Choroid plexus epithelial cell (primary cell): ENCODE data around the gene NFIC.

ENCODE experiments used
- DNase-seq: peaks from one replicate; pipeline ENCODE4 v3.0.0-alpha.2; 2010; ENCODE audit warnings: low read depth
- H3K4me3 ChIP-seq: 2 replicates; pipeline ENCODE4 v1.5.1; 2011; ENCODE audit warnings: low read depth, mild to moderate bottlenecking, control low read depth, low read length, moderate library complexity
- TF ChIP-seq, protein P1 (sequence below): conservative IDR thresholded peaks from 2 replicates; pipeline ENCODE4 v1.5.1; 2011; ENCODE audit warnings: low read depth, mild to moderate bottlenecking, control low read depth, inconsistent platforms, low read length, moderate library complexity

Gene NFIC

DNA sequence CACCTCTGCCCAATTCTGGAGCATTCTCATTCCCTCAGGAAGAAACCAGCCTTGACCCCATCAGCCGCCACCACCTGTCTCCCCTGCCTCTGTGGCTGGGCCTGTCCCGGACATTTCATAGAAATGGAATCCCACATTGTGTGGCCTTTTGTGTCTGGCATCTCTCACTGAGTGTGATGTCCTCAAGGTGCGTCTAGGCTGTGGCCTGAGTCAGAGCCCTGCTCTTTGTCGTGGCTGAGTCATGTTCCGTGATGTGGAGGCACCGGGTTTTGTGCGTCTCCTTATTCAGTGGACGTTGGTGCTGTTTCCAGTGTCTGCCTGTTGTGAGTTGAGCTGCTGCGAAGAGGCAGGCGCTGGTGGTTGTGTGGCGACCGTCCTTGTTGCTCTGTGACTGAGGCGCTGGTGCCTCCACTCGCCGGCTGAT is 143.2 kb downstream of the NFIC start:
- H3K4me3 ChIP-seq, result no peak overlapping the region
- TF ChIP-seq, protein P1, sequence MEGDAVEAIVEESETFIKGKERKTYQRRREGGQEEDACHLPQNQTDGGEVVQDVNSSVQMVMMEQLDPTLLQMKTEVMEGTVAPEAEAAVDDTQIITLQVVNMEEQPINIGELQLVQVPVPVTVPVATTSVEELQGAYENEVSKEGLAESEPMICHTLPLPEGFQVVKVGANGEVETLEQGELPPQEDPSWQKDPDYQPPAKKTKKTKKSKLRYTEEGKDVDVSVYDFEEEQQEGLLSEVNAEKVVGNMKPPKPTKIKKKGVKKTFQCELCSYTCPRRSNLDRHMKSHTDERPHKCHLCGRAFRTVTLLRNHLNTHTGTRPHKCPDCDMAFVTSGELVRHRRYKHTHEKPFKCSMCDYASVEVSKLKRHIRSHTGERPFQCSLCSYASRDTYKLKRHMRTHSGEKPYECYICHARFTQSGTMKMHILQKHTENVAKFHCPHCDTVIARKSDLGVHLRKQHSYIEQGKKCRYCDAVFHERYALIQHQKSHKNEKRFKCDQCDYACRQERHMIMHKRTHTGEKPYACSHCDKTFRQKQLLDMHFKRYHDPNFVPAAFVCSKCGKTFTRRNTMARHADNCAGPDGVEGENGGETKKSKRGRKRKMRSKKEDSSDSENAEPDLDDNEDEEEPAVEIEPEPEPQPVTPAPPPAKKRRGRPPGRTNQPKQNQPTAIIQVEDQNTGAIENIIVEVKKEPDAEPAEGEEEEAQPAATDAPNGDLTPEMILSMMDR, result no peak
- peak; percentile 29 for DNase-seq

DNA sequence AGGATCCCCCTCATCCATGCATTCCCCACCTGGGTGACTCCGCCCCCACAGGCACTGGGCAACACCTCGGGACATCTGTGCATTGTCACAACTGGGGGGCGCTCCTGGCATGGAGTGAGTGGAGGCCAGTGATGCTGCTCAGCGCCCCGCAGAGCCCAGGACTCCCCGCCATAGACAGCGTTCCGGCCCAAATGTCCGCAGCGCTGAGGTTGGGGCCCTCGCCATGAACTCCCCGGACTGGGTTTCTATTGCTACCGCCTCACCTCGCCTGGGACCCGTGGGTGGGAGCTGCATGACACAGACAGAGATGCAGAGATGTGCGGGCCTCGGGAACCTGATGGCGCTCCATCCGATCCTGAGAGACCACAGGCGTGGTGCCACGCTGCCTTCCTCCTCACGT is 144.3 kb downstream of the NFIC start:
- no peak for DNase-seq
- TF ChIP-seq, protein P1, result no peak
- no peak overlapping the region for H3K4me3 ChIP-seq

GRCh38 chr19:3511506-3512251 is 145.3 kb downstream of the NFIC start:
- H3K4me3 ChIP-seq, result no peak overlapping the region
- no peak for DNase-seq
- TF ChIP-seq, protein P1, result no peak

DNA sequence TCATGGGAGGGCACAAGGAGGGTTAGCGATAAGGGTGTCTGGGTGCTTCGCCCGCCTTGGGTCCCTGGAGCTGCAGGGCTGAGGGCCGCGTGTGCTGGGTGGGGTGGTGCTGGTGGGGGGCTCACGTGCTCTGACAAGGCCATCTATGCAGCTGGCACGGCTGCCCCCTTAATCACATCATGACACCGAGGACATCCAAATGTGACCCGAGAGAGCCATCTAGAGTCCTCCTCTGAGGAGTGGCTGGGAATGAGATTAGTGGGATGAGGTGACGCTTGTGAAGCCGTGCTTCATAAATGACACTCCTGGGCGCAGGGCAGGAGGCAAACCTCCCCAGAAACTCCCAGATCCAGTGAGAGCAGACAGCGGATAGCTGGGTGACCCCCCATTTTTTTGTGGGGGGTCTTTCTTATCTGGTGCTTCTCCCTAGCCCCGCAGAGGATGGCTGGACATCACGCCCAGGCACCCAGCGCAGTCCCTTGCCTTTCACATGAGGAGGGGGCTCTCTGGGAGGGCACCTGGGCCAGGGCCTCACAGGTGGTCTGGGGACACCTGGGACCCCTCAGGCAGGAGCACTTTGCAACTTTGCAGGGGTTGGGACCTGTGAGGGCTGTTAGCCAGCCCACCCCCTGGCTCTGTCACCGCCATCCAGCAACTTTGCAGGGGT is 146.3 kb downstream of the NFIC start:
- DNase-seq, result no peak
- H3K4me3 ChIP-seq, result no peak overlapping the region
- TF ChIP-seq, protein P1, result no peak

GRCh38 chr19:3513229-3514140 is 147.1 kb downstream of the NFIC start:
- H3K4me3 ChIP-seq, result no peak overlapping the region
- TF ChIP-seq, protein P1, result peak; percentile 20
- no peak for DNase-seq

DNA sequence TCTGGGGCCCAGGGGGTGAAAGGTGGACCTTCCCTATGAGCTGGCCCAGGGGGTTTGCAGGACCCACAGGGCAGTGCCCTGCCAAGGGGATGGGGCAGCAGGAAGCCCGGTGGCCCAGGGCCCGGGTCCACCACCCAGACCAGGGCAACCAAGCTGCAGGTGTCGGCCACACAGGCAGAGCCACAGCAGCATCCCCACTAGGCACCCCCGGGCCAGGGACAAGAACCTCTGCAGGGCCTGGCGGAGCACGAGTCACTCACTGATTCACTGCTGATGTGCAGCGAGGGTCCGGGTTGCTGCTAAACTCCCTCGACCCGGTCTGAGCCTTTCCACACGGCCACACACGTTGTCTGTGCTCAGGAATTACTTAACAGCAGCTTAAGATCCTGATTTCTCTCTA is 148.5 kb downstream of the NFIC start:
- TF ChIP-seq, protein P1, result no peak
- no peak overlapping the region for H3K4me3 ChIP-seq
- no peak for DNase-seq
